ENCODE measurements around the gene KLRD1. TPM values are rescaled to one million over a fixed set of nuclear protein-coding genes. Genes with fewer than 3 reads are reported as not detected.
"Not testable (repeated sequence)": the region's sequence is repeated elsewhere in the genome, so short reads cannot be mapped to it uniquely, and the experiment has no call there.

Gene KLRD1
- total RNA-seq, 4 donors from 2014 or later, result 0.10 to 0.23 (median 0.21) TPM

GRCh38 chr12:10374624-10375018 lies 67.0 kb downstream of the KLRD1 start:
- H3K4me1 ChIP-seq, result no peaks in the 10 kb centered on the region
- no peaks in the 10 kb centered on the region for H3K9me3 ChIP-seq
- no peaks in the 10 kb centered on the region for H3K36me3 ChIP-seq
- no peak for ATAC-seq
- no peak overlapping the region for H3K27ac ChIP-seq
- intact Hi-C loops (cut with DNase I; ENCODE audit: low total_unique reads) (no loop called here), in situ Hi-C loops (cut with MboI; ENCODE audit: low sequenced_read_pairs in 4 of 4) (no loop called here)
- no peaks in the 10 kb centered on the region for H3K27me3 ChIP-seq
- TF ChIP-seq, protein P1, sequence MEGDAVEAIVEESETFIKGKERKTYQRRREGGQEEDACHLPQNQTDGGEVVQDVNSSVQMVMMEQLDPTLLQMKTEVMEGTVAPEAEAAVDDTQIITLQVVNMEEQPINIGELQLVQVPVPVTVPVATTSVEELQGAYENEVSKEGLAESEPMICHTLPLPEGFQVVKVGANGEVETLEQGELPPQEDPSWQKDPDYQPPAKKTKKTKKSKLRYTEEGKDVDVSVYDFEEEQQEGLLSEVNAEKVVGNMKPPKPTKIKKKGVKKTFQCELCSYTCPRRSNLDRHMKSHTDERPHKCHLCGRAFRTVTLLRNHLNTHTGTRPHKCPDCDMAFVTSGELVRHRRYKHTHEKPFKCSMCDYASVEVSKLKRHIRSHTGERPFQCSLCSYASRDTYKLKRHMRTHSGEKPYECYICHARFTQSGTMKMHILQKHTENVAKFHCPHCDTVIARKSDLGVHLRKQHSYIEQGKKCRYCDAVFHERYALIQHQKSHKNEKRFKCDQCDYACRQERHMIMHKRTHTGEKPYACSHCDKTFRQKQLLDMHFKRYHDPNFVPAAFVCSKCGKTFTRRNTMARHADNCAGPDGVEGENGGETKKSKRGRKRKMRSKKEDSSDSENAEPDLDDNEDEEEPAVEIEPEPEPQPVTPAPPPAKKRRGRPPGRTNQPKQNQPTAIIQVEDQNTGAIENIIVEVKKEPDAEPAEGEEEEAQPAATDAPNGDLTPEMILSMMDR (IDR thresholded peaks at IDR 0.05 in 4 of 5, conservative IDR thresholded peaks at IDR 0.05 in 1 of 5), result no peak
- TF ChIP-seq POLR2A (IDR thresholded peaks at IDR 0.05), result no peak
- H3K4me3 ChIP-seq, result no peak overlapping the region
- DNase-seq, result no peak

GRCh38 chr12:10378737-10379136 lies 71.1 kb downstream of the KLRD1 start:
- intact Hi-C loops (cut with DNase I; ENCODE audit: low total_unique reads); DNase-seq; H3K4me3 ChIP-seq; H3K36me3 ChIP-seq; H3K27me3 ChIP-seq; H3K4me1 ChIP-seq; ATAC-seq; H3K27ac ChIP-seq; H3K9me3 ChIP-seq; in situ Hi-C loops (cut with MboI; ENCODE audit: low sequenced_read_pairs in 4 of 4): not testable (repeated sequence)

Other genes starting within 250 kb of the KLRD1 start
- gene CLEC1A, start 208.9 kb upstream of the KLRD1 start, total RNA-seq, result 1 to 10 TPM in 3 of 4 donors, under 1 TPM in 1; 1.00 to 3.6 (median 1.6) TPM
- gene CLEC7A, start 177.7 kb upstream of the KLRD1 start, total RNA-seq, result 10 to 100 TPM in 1 of 4 donors, 1 to 10 TPM in 3; 1.1 to 40.7 (median 3.6) TPM
- gene OLR1, start 135.7 kb upstream of the KLRD1 start, total RNA-seq, result under 1 TPM in 1 of 4 donors, not detected in 3; 0.42 TPM
- not detected for gene TMEM52B, start 128.8 kb upstream of the KLRD1 start, total RNA-seq
- 100 to 1,000 TPM; 144 to 605 (median 175) TPM for gene GABARAPL1, start 95.0 kb upstream of the KLRD1 start, total RNA-seq
- gene KLRK1, start 82.2 kb downstream of the KLRD1 start, total RNA-seq, result under 1 TPM in 1 of 4 donors, not detected in 3; 0.20 TPM
- not detected for gene KLRC4, start 101.9 kb downstream of the KLRD1 start, total RNA-seq
- not detected for gene KLRC3, start 112.7 kb downstream of the KLRD1 start, total RNA-seq
- gene KLRC2, start 128.1 kb downstream of the KLRD1 start, total RNA-seq, result not detected
- gene KLRC1, start 145.5 kb downstream of the KLRD1 start, total RNA-seq, result not detected
- gene EIF2S3B, start 198.0 kb downstream of the KLRD1 start, total RNA-seq, result under 1 TPM in 1 of 4 donors, not detected in 3; 0.31 TPM

All from gastrocnemius medialis (tissue), 4 donors.